Testis (tissue), 2 donors: Measurements from ENCODE around the gene TSPAN11.

Experiments
- POLR2A ChIP-seq: fragments of 450-650 bp; IDR thresholded peaks from one replicate; pipeline ENCODE4 v1.6.1; 2017; ENCODE audit warnings: antibody characterized with exemption, mild to moderate bottlenecking, moderate library complexity
- TF ChIP-seq, protein P1 (sequence below), 3 experiments: fragments of 450-650 bp in 2 of 3; fragments of 200-600 bp in 1 of 3; sonication (generic) in 1 of 3; IDR thresholded peaks; one replicate each; pipeline ENCODE4 v1.5.1; 2016 to 2019; ENCODE audit warnings: antibody characterized with exemption in 3 of 3, mild to moderate bottlenecking in 2 of 3, moderate library complexity in 1 of 3

GRCh38 chr12:30989754-30990153 is 63.2 kb downstream of the TSPAN11 start:
- TF ChIP-seq, protein P1, sequence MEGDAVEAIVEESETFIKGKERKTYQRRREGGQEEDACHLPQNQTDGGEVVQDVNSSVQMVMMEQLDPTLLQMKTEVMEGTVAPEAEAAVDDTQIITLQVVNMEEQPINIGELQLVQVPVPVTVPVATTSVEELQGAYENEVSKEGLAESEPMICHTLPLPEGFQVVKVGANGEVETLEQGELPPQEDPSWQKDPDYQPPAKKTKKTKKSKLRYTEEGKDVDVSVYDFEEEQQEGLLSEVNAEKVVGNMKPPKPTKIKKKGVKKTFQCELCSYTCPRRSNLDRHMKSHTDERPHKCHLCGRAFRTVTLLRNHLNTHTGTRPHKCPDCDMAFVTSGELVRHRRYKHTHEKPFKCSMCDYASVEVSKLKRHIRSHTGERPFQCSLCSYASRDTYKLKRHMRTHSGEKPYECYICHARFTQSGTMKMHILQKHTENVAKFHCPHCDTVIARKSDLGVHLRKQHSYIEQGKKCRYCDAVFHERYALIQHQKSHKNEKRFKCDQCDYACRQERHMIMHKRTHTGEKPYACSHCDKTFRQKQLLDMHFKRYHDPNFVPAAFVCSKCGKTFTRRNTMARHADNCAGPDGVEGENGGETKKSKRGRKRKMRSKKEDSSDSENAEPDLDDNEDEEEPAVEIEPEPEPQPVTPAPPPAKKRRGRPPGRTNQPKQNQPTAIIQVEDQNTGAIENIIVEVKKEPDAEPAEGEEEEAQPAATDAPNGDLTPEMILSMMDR (IDR thresholded peaks at IDR 0.05) = no peak
- no peak for TF ChIP-seq POLR2A
